ENCODE data around the gene PLEKHG4. TPM values are rescaled to one million over a fixed set of nuclear protein-coding genes. Genes with fewer than 3 reads are reported as not detected.

The PLEKHG4 gene
- total and polyA plus RNA-seq, 10 of the 15 experiments (the other 5 are each of a cell fraction or from before 2014, with no cell fraction given) = 0.14 to 2.6 (median 0.99) TPM

DNA sequence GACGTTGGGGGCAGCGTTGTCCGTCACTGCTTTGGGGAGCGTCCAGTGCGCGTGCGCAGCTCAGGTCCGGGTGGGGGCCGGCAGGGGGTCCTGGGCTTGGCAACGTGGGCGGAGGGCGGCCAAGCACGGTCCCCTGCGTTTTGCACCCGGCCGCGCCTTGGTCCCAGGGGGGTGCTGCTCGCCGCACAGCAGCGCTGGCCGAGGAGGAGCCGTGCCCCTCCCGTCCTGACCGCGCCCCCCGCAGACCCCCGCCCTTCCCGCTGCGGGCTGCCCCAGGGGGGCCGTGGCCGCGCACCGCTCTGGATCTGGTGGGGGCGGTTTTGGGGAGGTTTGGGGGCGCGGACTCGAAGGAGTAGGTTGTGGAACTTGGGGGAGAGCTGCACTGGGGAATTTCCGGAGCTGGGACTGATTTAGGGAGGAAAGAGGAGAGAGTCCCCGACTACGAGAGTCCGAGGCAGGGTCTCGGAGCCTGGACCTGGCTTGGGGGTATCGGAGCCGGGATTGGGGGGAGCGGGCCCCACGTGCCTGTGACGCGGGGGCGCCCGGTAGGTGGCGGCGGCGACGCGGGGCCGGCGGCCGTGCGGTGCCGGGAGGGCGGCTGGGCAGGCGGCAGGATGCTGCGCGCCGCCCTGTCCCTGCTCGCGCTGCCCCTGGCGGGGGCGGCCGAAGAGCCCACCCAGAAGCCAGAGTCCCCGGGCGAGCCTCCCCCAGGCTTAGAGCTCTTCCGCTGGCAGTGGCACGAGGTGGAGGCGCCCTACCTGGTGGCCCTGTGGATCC lies 30.7 kb upstream of the PLEKHG4 start, which contains the start of gene SLC9A5 (continued):
- TF ChIP-seq, protein P1, sequence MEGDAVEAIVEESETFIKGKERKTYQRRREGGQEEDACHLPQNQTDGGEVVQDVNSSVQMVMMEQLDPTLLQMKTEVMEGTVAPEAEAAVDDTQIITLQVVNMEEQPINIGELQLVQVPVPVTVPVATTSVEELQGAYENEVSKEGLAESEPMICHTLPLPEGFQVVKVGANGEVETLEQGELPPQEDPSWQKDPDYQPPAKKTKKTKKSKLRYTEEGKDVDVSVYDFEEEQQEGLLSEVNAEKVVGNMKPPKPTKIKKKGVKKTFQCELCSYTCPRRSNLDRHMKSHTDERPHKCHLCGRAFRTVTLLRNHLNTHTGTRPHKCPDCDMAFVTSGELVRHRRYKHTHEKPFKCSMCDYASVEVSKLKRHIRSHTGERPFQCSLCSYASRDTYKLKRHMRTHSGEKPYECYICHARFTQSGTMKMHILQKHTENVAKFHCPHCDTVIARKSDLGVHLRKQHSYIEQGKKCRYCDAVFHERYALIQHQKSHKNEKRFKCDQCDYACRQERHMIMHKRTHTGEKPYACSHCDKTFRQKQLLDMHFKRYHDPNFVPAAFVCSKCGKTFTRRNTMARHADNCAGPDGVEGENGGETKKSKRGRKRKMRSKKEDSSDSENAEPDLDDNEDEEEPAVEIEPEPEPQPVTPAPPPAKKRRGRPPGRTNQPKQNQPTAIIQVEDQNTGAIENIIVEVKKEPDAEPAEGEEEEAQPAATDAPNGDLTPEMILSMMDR (IDR thresholded peaks at IDR 0.05 in 2 of 3, conservative IDR thresholded peaks at IDR 0.05 in 1 of 3; ENCODE audit: control insufficient read depth in 2 of 3, extremely low read depth in 1 of 3, insufficient read depth in 1 of 3, low read depth in 3 of 3, low read length in 3 of 3) = peak in 2 of 3 experiments; percentile 3 to 24; a peak in 1 of 6 replicates
- peak; percentile 85 for TF ChIP-seq GATAD2B (conservative IDR thresholded peaks at IDR 0.05; ENCODE audit: low read depth)
- TF ChIP-seq SP1 (IDR thresholded peaks at IDR 0.05; ENCODE audit: low read depth, low read length) = no peak
- no peak for TF ChIP-seq CREB1 (IDR thresholded peaks at IDR 0.05; ENCODE audit: low read depth)
- TF ChIP-seq, protein P2, sequence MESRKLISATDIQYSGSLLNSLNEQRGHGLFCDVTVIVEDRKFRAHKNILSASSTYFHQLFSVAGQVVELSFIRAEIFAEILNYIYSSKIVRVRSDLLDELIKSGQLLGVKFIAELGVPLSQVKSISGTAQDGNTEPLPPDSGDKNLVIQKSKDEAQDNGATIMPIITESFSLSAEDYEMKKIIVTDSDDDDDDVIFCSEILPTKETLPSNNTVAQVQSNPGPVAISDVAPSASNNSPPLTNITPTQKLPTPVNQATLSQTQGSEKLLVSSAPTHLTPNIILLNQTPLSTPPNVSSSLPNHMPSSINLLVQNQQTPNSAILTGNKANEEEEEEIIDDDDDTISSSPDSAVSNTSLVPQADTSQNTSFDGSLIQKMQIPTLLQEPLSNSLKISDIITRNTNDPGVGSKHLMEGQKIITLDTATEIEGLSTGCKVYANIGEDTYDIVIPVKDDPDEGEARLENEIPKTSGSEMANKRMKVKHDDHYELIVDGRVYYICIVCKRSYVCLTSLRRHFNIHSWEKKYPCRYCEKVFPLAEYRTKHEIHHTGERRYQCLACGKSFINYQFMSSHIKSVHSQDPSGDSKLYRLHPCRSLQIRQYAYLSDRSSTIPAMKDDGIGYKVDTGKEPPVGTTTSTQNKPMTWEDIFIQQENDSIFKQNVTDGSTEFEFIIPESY (IDR thresholded peaks at IDR 0.05) = no peak
- no peak for TF ChIP-seq MEF2A (IDR thresholded peaks at IDR 0.05; ENCODE audit: insufficient read depth, low read depth, low read length)
- no peak for TF ChIP-seq IKZF2 (IDR thresholded peaks at IDR 0.05)
- TF ChIP-seq KLF5 (IDR thresholded peaks at IDR 0.05; ENCODE audit: partially characterized antibody) = no peak
- no peak for TF ChIP-seq ZNF274 (IDR thresholded peaks at IDR 0.05; ENCODE audit: insufficient read depth, insufficient read length)
- TF ChIP-seq ATF7 (IDR thresholded peaks at IDR 0.05; ENCODE audit: low read depth) = no peak
- no peak for TF ChIP-seq EED (IDR thresholded peaks at IDR 0.05; ENCODE audit: low read depth)
- TF ChIP-seq NRF1 (conservative IDR thresholded peaks at IDR 0.05; ENCODE audit: low read depth, low read length) = peak; percentile 44
- no peak for TF ChIP-seq CUX1 (IDR thresholded peaks at IDR 0.05; ENCODE audit: insufficient replicate concordance, low read depth, low read length)
- TF ChIP-seq HDAC2 (IDR thresholded peaks at IDR 0.05) = no peak
- no peak for TF ChIP-seq CHD2 (IDR thresholded peaks at IDR 0.05; ENCODE audit: borderline replicate concordance, low read depth, low read length)
- no peak for TF ChIP-seq GABPA (IDR thresholded peaks at IDR 0.05; ENCODE audit: low read depth)
- TF ChIP-seq POLR2AphosphoS5 (IDR thresholded peaks at IDR 0.05; ENCODE audit: low read length) = no peak
- no peak for TF ChIP-seq POLR2AphosphoS2 (IDR thresholded peaks at IDR 0.05; ENCODE audit: low read depth, low read length)
- TF ChIP-seq FOXK2 (IDR thresholded peaks at IDR 0.05) = no peak
